Kidney epithelial cell (primary cell): ENCODE measurements around the gene CLIC5. TPM values are rescaled to one million over a fixed set of nuclear protein-coding genes. Genes with fewer than 3 reads are reported as not detected.

ENCODE experiments used
- DNase-seq: peaks from one replicate; pipeline ENCODE4 v3.0.0-alpha.2; 2010; ENCODE audit warnings: low read depth
- H3K27me3 ChIP-seq: 2 replicates; pipeline ENCODE4 v1.6.0; 2011; ENCODE audit warnings: low read length; ENCODE audit not compliant: control insufficient read depth, insufficient read depth
- H3K36me3 ChIP-seq: 2 replicates; pipeline ENCODE4 v1.5.1; 2011; ENCODE audit warnings: low read length; ENCODE audit not compliant: control insufficient read depth, insufficient read depth
- H3K4me3 ChIP-seq: 2 replicates; pipeline ENCODE4 v1.5.1; 2011; ENCODE audit warnings: low read depth, mild to moderate bottlenecking, control low read depth, low read length
- total RNA-seq: library from RNA; depleted of rRNA; stranded (reverse); fragments of >200 nt; gene quantifications from 2 replicates; pipeline ENCODE4 v1.2.3, GENCODE V29; 2015
- TF ChIP-seq, protein P1 (sequence below): IDR thresholded peaks from 2 replicates; pipeline ENCODE4 v1.5.1; 2011; ENCODE audit warnings: mild to moderate bottlenecking, moderate library complexity, low read length, control low read depth, inconsistent platforms; ENCODE audit not compliant: insufficient read depth, poor library complexity, severe bottlenecking

Gene CLIC5
- total RNA-seq, 1 donor from 2014 or later = 3.2 TPM

DNA sequence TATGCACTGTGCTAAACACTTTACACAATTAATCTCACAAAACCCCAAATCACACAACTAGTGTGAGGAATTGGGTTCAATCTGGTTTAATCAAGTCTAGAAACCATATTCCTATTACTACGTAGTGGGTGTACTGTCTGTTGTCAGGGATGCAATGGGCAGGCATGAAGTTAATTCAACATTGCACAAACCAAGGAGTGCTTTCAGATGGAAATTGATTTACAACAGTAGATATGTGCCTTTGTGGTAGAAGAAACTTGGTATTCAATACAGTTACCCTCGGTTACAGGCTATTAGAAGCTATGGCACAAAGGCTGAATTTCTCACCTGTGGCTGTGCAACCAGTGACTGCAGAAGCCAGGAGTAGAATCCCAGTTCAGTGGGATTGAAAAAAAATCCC is 157.8 kb downstream of the CLIC5 start:
- Histone ChIP-seq H3K36me3 (no peaks in the 10 kb centered on the region), H3K27me3 (peaks cover 5% of the 10 kb centered on the region), H3K4me3 (no peak overlapping the region)
- TF ChIP-seq, protein P1, sequence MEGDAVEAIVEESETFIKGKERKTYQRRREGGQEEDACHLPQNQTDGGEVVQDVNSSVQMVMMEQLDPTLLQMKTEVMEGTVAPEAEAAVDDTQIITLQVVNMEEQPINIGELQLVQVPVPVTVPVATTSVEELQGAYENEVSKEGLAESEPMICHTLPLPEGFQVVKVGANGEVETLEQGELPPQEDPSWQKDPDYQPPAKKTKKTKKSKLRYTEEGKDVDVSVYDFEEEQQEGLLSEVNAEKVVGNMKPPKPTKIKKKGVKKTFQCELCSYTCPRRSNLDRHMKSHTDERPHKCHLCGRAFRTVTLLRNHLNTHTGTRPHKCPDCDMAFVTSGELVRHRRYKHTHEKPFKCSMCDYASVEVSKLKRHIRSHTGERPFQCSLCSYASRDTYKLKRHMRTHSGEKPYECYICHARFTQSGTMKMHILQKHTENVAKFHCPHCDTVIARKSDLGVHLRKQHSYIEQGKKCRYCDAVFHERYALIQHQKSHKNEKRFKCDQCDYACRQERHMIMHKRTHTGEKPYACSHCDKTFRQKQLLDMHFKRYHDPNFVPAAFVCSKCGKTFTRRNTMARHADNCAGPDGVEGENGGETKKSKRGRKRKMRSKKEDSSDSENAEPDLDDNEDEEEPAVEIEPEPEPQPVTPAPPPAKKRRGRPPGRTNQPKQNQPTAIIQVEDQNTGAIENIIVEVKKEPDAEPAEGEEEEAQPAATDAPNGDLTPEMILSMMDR = no peak
- DNase-seq = no peak

DNA sequence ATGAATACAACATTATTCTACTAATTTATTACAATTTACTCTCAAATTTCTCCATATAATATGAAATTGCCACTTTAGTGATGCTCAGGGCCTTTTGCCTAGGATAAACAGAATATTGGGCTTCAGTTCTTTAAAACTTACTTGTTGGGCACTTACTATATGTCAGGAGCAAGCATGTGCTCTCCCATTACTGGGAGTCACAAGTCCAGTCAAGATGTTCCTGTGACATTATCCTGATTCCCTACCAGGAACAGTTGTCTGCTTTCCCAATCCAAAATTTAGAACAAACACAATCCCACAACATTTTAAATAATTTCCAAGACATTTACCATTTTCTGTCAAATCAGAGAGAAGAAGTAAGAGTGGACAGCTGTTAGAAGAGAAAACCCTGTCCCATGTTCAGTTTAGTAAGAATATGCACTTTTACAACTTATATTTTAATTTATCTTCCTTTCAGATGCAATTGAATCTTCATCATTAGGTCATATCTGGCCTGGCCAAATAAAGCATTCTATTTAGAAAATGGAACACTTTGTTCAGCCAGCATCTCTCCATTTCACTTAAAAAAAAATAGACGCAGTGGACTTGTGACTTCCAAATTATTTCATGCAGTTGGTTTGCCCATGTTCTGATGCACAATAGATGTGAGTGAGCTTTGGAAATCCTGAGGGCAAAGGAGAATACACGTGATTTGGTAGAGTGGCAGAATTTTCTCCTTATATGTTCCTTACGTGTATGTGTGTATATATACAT is 159.8 kb downstream of the CLIC5 start:
- no peak for DNase-seq
- TF ChIP-seq, protein P1 = no peak
- Histone ChIP-seq H3K36me3 (no peaks in the 10 kb centered on the region), H3K4me3 (no peak overlapping the region), H3K27me3 (peaks cover 7% of the 10 kb centered on the region)

DNA sequence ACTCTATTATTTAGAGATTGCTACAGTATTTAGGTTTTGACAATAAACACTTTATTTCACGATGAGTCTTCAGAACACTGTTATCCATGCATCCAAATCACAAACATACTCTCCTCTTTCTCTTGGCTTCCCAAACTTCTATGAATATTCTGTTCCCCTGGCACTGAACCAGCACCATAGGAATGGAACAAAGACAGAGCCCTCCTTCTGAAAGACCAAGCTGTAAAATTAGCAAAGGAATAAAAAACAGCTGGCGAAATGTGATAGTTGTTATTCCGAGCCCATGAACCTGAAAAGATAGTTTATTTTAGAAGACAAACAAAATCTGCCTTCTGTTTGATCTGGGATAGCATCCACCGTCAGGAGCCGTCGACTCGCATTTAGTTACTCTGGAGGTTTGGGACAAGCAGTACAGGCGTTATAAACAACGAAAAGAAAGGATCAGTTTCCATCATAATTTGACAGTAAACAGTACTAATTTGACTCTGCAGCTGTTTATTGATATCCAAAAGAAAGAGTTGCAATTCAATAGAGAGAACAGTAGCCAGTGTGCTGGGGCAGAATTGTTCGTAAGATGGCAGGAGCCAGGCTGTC is 161.4 kb downstream of the CLIC5 start:
- Histone ChIP-seq H3K27me3 (peaks cover 7% of the 10 kb centered on the region), H3K4me3 (no peak overlapping the region), H3K36me3 (no peaks in the 10 kb centered on the region)
- TF ChIP-seq, protein P1 = no peak
- DNase-seq = no peak

DNA sequence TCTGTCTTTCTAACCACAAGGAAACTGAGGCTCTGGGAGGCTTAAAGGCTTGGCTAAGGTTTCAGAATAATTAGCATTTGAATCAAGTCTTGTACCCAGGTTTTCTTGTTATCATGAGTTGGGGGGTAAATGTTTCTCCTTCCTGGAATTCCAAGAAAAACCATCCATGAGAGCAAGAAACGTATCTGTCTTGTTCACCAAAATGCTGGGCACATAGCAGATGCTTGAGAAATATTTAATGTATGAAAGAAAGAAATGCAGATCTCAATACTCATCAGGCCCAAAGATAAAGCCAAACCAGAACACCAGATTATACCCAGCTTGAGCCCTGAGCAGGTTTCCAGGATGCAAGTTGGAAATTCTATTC is 164.6 kb downstream of the CLIC5 start:
- Histone ChIP-seq H3K36me3 (no peaks in the 10 kb centered on the region), H3K27me3 (peaks cover 7% of the 10 kb centered on the region), H3K4me3 (no peak overlapping the region)
- TF ChIP-seq, protein P1 = no peak
- no peak for DNase-seq

DNA sequence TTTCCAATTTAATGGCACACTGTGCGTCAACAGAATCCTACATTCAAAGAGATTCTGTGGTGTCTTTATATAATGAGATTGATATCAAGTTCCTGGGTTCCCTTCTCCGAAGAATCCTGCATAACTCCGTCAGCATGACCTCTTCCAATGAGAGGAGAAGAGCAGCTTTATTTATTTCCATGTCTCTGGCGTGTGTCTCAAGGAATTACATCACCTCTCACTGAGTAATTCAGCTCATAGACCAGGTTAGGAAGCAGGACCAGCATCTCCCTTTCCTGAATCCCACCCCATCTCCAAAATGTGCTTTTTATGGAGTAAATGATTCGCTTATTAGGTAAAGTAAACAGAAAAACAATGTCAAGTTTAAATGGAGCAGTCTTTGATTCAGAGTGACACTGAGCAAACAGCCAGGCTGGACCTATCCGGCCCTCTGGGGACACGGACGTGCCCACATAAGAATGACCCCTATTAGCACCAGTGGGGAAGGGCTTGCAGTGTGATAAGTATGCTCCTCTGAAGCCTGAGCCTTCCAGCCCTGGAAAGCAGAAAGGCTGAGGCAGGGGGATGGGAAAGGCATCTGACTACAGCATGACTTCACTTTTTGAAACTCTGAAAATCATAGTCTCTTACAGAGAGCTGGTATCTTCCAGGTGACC is 165.2 kb downstream of the CLIC5 start:
- TF ChIP-seq, protein P1 = no peak
- DNase-seq = no peak
- no peak overlapping the region for H3K4me3 ChIP-seq
- peaks cover 7% of the 10 kb centered on the region for H3K27me3 ChIP-seq
- no peaks in the 10 kb centered on the region for H3K36me3 ChIP-seq

DNA sequence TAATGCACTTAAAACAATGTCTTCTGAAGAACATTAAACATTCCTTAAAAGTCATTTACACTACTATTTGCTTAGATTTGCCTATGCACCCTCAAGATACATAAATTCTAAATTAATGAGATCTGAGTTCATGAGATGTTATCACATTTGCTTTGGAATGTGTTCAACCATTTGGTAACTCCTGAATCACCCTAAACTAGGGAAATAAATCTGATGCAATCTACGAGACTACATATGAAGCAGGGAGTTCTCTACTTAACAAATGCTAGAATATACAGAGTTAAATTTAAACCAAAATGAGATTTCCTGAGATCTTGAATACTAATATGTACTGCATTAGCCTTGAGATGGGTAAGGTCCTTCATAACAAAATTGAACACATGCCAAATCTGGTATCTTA is 170.1 kb downstream of the CLIC5 start:
- DNase-seq = no peak

More for the DNA sequence above, 170.1 kb downstream of the CLIC5 start:
- Histone ChIP-seq H3K27me3 (no peaks in the 10 kb centered on the region), H3K36me3 (no peaks in the 10 kb centered on the region), H3K4me3 (no peak overlapping the region)
- TF ChIP-seq, protein P1 = no peak
